Keratinocyte (primary cell): ENCODE measurements around the gene LIM2. TPM values are rescaled to one million over a fixed set of nuclear protein-coding genes. Genes with fewer than 3 reads are reported as not detected.

Source experiments
- DNase-seq: peaks from one replicate; pipeline ENCODE4 v3.0.0-alpha.2; 2011; ENCODE audit warnings: low read depth, missing footprints, low spot score
- FAIRE-seq: peaks from 2 replicates; lab custom pipeline; 2011; peaks lifted over from hg19 to GRCh38; lab: Jason Lieb, UNC
- H2AFZ ChIP-seq: 2 replicates; pipeline ENCODE4 v1.6.0; 2012; ENCODE audit warnings: low read length, control low read depth, inconsistent platforms; ENCODE audit not compliant: control insufficient read depth
- H3K27ac ChIP-seq: 2 replicates; pipeline ENCODE4 v1.5.1; 2011; ENCODE audit warnings: low read length; ENCODE audit not compliant: control insufficient read depth, insufficient read depth
- H3K27me3 ChIP-seq: 3 replicates; pipeline ENCODE4 v1.6.0; 2011; ENCODE audit warnings: low read length; ENCODE audit not compliant: control insufficient read depth, insufficient read depth; ENCODE audit errors: extremely low read depth
- H3K36me3 ChIP-seq, 2 experiments: 2 replicates in 1 of 2; 3 replicates in 1 of 2; pipeline ENCODE4 v1.5.1; 2011; ENCODE audit warnings: low read length in 2 of 2, mild to moderate bottlenecking in 1 of 2; ENCODE audit not compliant: control insufficient read depth in 2 of 2, insufficient read depth in 2 of 2; ENCODE audit errors: extremely low read depth in 1 of 2
- H3K4me1 ChIP-seq: 3 replicates; pipeline ENCODE4 v1.5.1; 2011; ENCODE audit warnings: low read length; ENCODE audit not compliant: control insufficient read depth, insufficient read depth; ENCODE audit errors: extremely low read depth
- H3K4me2 ChIP-seq: 3 replicates; pipeline ENCODE4 v1.6.0; 2011; ENCODE audit warnings: low read depth, low read length; ENCODE audit not compliant: control insufficient read depth, insufficient read depth; ENCODE audit errors: extremely low read depth
- H3K4me3 ChIP-seq, 3 experiments: fragments of 200-600 bp in 1 of 3; sonication (generic) in 1 of 3; 2 replicates in 2 of 3; 3 replicates in 1 of 3; pipeline ENCODE4 v1.5.1; 2011 to 2016; ENCODE audit warnings: low read length in 3 of 3, mild to moderate bottlenecking in 3 of 3, control low read depth in 2 of 3, inconsistent platforms in 1 of 3, low read depth in 1 of 3, mixed read lengths in 1 of 3, mixed run types in 1 of 3, moderate library complexity in 1 of 3; ENCODE audit not compliant: control insufficient read depth in 2 of 3, insufficient read depth in 2 of 3; ENCODE audit errors: extremely low read depth in 1 of 3
- H3K79me2 ChIP-seq: 2 replicates; pipeline ENCODE4 v1.6.0; 2012; ENCODE audit warnings: low read length; ENCODE audit not compliant: control insufficient read depth, insufficient read depth
- H3K9ac ChIP-seq: 3 replicates; pipeline ENCODE4 v1.6.0; 2011; ENCODE audit warnings: low read length; ENCODE audit not compliant: control insufficient read depth, insufficient read depth; ENCODE audit errors: extremely low read depth
- H3K9me1 ChIP-seq: 3 replicates; pipeline ENCODE4 v1.6.0; 2011; ENCODE audit warnings: low read length; ENCODE audit not compliant: control insufficient read depth, insufficient read depth; ENCODE audit errors: extremely low read depth
- H3K9me3 ChIP-seq: 2 replicates; pipeline ENCODE4 v1.5.1; 2012; ENCODE audit warnings: low read depth, low read length; ENCODE audit not compliant: control insufficient read depth
- H4K20me1 ChIP-seq: 3 replicates; pipeline ENCODE4 v1.6.0; 2011; ENCODE audit warnings: low read length; ENCODE audit not compliant: control insufficient read depth, insufficient read depth; ENCODE audit errors: extremely low read depth
- EZH2 ChIP-seq: IDR thresholded peaks from one replicate; pipeline ENCODE4 v1.6.1; 2012; ENCODE audit warnings: inconsistent platforms, mild to moderate bottlenecking, low read length, moderate library complexity
- dilution Hi-C: fragments of 300-500 bp; cut with MboI; formaldehyde crosslinking; loops from one replicate; pipeline ENCODE4 v1.7.0; 2020; ENCODE audit warnings: low sequenced_read_pairs; ENCODE audit not compliant: extremely low pct_ligation_motif_present
- polyA plus RNA-seq, 5 experiments: library from polyadenylated mRNA; depleted of rRNA in 3 of 5; stranded (reverse) in 3 of 5; stranded (forward) in 1 of 5; unstranded in 1 of 5; fragments of >200 nt; gene quantifications; 1 replicate in 1 of 5; 2 replicates in 3 of 5; 3 replicates in 1 of 5; pipeline versions ENCODE4 v1.2.1 to v1.2.3, GENCODE V29; 2011 to 2012; ENCODE audit warnings: missing spikeins in 2 of 5, low read depth in 1 of 5, low replicate concordance in 1 of 5
- TF ChIP-seq, protein P1 (sequence below), 3 experiments: IDR thresholded peaks in 1 of 3; conservative IDR thresholded peaks in 1 of 3; optimal IDR thresholded peaks in 1 of 3; 2 replicates in 2 of 3; 3 replicates in 1 of 3; pipeline versions ENCODE3 to v1.5.1; 2011; ENCODE audit warnings: low read length in 3 of 3, mild to moderate bottlenecking in 3 of 3, moderate library complexity in 2 of 3, control low read depth in 1 of 3, inconsistent platforms in 1 of 3; ENCODE audit not compliant: insufficient read depth in 2 of 3; ENCODE audit errors: extremely low read depth in 1 of 3

Gene LIM2
- polyA plus RNA-seq, 1 donor (not counting 4 experiments of a cell fraction or from before 2014, with no cell fraction given) = not detected

- FAIRE-seq = no peak
Measured at GRCh38 chr19:51377422-51377821, 10.4 kb downstream of the LIM2 start.

DNA sequence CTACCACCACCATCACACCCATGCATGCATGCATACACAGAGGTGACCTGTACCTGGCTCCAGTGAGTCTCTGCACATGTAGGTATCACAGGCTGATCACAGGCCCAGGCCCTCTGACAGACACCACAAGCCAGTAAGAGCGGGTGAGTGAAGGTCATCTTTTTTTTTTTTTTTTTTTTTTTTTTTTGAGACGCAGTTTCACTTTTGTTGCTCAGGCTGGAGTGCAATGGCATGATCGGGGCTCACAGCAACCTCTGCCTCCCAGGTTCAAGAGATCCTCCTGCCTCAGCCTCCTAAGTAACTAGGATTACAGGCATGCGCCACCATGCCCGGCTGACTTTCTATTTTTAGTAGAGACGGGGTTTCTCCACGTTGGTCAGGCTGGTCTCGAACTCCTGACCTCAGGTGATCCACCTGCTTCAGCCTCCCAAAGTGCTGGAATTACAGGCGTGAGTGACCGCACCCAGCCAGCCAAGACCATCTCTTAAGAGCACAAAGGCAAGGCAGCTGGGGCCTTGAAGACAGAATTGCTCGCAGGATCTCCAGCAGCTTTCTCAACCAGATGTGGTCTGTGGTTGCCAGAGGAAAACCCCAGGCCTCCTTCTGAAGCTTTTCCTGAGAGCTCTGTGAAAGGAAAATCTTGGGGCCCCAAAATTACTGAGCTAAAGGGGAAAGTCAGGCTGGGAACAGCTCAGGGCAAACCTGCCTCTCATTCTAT lies 12.1 kb downstream of the LIM2 start:
- Histone ChIP-seq H3K9ac (no peak overlapping the region), H3K4me1 (no peaks in the 10 kb centered on the region), H3K4me2 (no peak overlapping the region), H3K9me1 (no peaks in the 10 kb centered on the region), H3K4me3 (no peak overlapping the region), H3K27me3 (no peaks in the 10 kb centered on the region), H3K9me3 (no peaks in the 10 kb centered on the region), H3K79me2 (no peaks in the 10 kb centered on the region), H4K20me1 (no peaks in the 10 kb centered on the region), H3K36me3 (no peaks in the 10 kb centered on the region), H2AFZ (no peak overlapping the region), H3K27ac (no peak overlapping the region)
- no peak for DNase-seq
- no peak for FAIRE-seq
- TF ChIP-seq, protein P1, sequence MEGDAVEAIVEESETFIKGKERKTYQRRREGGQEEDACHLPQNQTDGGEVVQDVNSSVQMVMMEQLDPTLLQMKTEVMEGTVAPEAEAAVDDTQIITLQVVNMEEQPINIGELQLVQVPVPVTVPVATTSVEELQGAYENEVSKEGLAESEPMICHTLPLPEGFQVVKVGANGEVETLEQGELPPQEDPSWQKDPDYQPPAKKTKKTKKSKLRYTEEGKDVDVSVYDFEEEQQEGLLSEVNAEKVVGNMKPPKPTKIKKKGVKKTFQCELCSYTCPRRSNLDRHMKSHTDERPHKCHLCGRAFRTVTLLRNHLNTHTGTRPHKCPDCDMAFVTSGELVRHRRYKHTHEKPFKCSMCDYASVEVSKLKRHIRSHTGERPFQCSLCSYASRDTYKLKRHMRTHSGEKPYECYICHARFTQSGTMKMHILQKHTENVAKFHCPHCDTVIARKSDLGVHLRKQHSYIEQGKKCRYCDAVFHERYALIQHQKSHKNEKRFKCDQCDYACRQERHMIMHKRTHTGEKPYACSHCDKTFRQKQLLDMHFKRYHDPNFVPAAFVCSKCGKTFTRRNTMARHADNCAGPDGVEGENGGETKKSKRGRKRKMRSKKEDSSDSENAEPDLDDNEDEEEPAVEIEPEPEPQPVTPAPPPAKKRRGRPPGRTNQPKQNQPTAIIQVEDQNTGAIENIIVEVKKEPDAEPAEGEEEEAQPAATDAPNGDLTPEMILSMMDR (optimal IDR thresholded peaks at IDR 0.05 in 1 of 3, IDR thresholded peaks at IDR 0.05 in 1 of 3, conservative IDR thresholded peaks at IDR 0.05 in 1 of 3; ENCODE audit: extremely low read depth in 1 of 3, insufficient read depth in 2 of 3, low read length in 3 of 3) = no peak
- no peak for TF ChIP-seq EZH2
- dilution Hi-C loops = no loop called here

More at GRCh38 chr19:51377422-51377821, 10.4 kb downstream of the LIM2 start:
- no peak for DNase-seq
- no peaks in the 10 kb centered on the region for H3K4me1 ChIP-seq
- H3K9ac ChIP-seq = no peak overlapping the region
- H3K4me2 ChIP-seq = no peak overlapping the region
- no peaks in the 10 kb centered on the region for H4K20me1 ChIP-seq
- dilution Hi-C loops = no loop called here
- peaks cover 2% of the 10 kb centered on the region for H3K9me3 ChIP-seq
- H3K79me2 ChIP-seq = no peaks in the 10 kb centered on the region
- no peak overlapping the region for H3K4me3 ChIP-seq
- TF ChIP-seq, protein P1 (optimal IDR thresholded peaks at IDR 0.05 in 1 of 3, IDR thresholded peaks at IDR 0.05 in 1 of 3, conservative IDR thresholded peaks at IDR 0.05 in 1 of 3; ENCODE audit: extremely low read depth in 1 of 3, insufficient read depth in 2 of 3, low read length in 3 of 3) = no peak
- H3K27me3 ChIP-seq = no peaks in the 10 kb centered on the region
- H2AFZ ChIP-seq = no peak overlapping the region
- no peak overlapping the region for H3K27ac ChIP-seq
- H3K9me1 ChIP-seq = no peaks in the 10 kb centered on the region
- no peaks in the 10 kb centered on the region for H3K36me3 ChIP-seq
